Fibroblast of lung (primary cell): ENCODE measurements around the gene SFXN3.

Experiments used
- CTCF ChIP-seq, 2 donors: IDR thresholded peaks in 1 of 2; conservative IDR thresholded peaks in 1 of 2; 1 replicate in 1 of 2; 2 replicates in 1 of 2; pipeline ENCODE4 v1.5.1; 2011 to 2012; ENCODE audit warnings: low read length in 2 of 2, control low read depth in 1 of 2, inconsistent platforms in 1 of 2, low read depth in 1 of 2, mild to moderate bottlenecking in 1 of 2
- EZH2 ChIP-seq: IDR thresholded peaks from 2 replicates; pipeline ENCODE4 v1.5.1; 2012; ENCODE audit warnings: low read length, control low read depth, mild to moderate bottlenecking; ENCODE audit errors: missing control alignments

GRCh38 chr10:100982916-100983830 is 47.9 kb upstream of the SFXN3 start:
- TF ChIP-seq CTCF (conservative IDR thresholded peaks at IDR 0.05 in 1 of 2, IDR thresholded peaks at IDR 0.05 in 1 of 2; ENCODE audit: low read depth in 1 of 2, low read length in 2 of 2) (no peak), EZH2 (no peak)
